Measurements from ENCODE around the gene ADAT1. TPM values are rescaled to one million over a fixed set of nuclear protein-coding genes. Genes with fewer than 3 reads are reported as not detected.

The ADAT1 gene
- total and polyA plus RNA-seq, 10 of the 15 experiments (the other 5 are each of a cell fraction or from before 2014, with no cell fraction given), result 26.2 to 77.4 (median 55.8) TPM

- Histone ChIP-seq H3K4me2 (ENCODE audit: control insufficient read depth, insufficient read depth) (no peak overlapping the region), H3K4me3 (no peak overlapping the region), H2AFZ (ENCODE audit: control insufficient read depth, low read depth, low read length) (no peak overlapping the region), H3K79me2 (ENCODE audit: control insufficient read depth, insufficient read depth, low read length) (no peaks in the 10 kb centered on the region), H3K27me3 (replicated peaks in 1 of 2; ENCODE audit: control insufficient read depth in 2 of 2, insufficient read depth in 2 of 2, low read length in 1 of 2) (no peaks in the 10 kb centered on the region), H4K20me1 (ENCODE audit: control insufficient read depth, insufficient read depth) (no peaks in the 10 kb centered on the region), H3K36me3 (ENCODE audit: control insufficient read depth in 2 of 2, insufficient read depth in 2 of 2, low read length in 1 of 2) (peaks cover 21 to 54% of the 10 kb centered on the region in 2 experiments), H3K4me1 (ENCODE audit: control insufficient read depth, insufficient read depth, low read length) (no peaks in the 10 kb centered on the region), H3K9ac (ENCODE audit: control insufficient read depth, insufficient read depth, low read length) (no peak overlapping the region), H3K27ac (ENCODE audit: control insufficient read depth, insufficient read depth) (no peak overlapping the region), H3K9me3 (replicated peaks; ENCODE audit: control insufficient read depth, insufficient read depth, low read length) (no peaks in the 10 kb centered on the region)
- intact Hi-C loops (cut with micrococcal nuclease; ENCODE audit: unreplicated experiment) (no loop called here), in situ Hi-C loops (cut with MboI) (loop anchor here (10.0 kb wide), 1 partner anchor 164 kb away; the partner anchor contains the start of gene TMEM170A)
- BruUV-seq (replicated peaks), result no TSS peak
- no peak for ATAC-seq
- WGBS (ENCODE audit: insufficient coverage, insufficient replicate concordance, low lambda C conversion rate, missing lambda C conversion rate), result over 99% methylated on average over 10 of the region's 10 CpGs
- ChIA-PET SMC1A (ENCODE audit: uncharacterized antibody, unreplicated experiment) (no interaction called here), RAD21 (ENCODE audit: unreplicated experiment) (no interaction called here), CTCF (interaction anchor here (0.7 kb wide), 1 partner anchor 12 kb away, joined by 3 read pairs; no protein-coding TSS in a partner anchor), POLR2A (no interaction called here)
- no peak for FAIRE-seq
- no peak for DNase-seq (ENCODE audit: low read depth, low spot score)
- TF ChIP-seq ZNF592 (IDR thresholded peaks at IDR 0.05), result no peak
- TF ChIP-seq POU2F2 (IDR thresholded peaks at IDR 0.05; ENCODE audit: borderline replicate concordance, low read depth, low read length), result no peak
- no peak for TF ChIP-seq NR2F1 (conservative IDR thresholded peaks at IDR 0.05)
- TF ChIP-seq KLF5 (IDR thresholded peaks at IDR 0.05; ENCODE audit: partially characterized antibody), result no peak
- TF ChIP-seq SMARCA5 (IDR thresholded peaks at IDR 0.05), result no peak
- TF ChIP-seq, protein P1, sequence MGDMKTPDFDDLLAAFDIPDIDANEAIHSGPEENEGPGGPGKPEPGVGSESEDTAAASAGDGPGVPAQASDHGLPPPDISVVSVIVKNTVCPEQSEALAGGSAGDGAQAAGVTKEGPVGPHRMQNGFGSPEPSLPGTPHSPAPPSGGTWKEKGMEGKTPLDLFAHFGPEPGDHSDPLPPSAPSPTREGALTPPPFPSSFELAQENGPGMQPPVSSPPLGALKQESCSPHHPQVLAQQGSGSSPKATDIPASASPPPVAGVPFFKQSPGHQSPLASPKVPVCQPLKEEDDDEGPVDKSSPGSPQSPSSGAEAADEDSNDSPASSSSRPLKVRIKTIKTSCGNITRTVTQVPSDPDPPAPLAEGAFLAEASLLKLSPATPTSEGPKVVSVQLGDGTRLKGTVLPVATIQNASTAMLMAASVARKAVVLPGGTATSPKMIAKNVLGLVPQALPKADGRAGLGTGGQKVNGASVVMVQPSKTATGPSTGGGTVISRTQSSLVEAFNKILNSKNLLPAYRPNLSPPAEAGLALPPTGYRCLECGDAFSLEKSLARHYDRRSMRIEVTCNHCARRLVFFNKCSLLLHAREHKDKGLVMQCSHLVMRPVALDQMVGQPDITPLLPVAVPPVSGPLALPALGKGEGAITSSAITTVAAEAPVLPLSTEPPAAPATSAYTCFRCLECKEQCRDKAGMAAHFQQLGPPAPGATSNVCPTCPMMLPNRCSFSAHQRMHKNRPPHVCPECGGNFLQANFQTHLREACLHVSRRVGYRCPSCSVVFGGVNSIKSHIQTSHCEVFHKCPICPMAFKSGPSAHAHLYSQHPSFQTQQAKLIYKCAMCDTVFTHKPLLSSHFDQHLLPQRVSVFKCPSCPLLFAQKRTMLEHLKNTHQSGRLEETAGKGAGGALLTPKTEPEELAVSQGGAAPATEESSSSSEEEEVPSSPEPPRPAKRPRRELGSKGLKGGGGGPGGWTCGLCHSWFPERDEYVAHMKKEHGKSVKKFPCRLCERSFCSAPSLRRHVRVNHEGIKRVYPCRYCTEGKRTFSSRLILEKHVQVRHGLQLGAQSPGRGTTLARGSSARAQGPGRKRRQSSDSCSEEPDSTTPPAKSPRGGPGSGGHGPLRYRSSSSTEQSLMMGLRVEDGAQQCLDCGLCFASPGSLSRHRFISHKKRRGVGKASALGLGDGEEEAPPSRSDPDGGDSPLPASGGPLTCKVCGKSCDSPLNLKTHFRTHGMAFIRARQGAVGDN (IDR thresholded peaks at IDR 0.05), result no peak
- no peak for TF ChIP-seq ELK1 (IDR thresholded peaks at IDR 0.05; ENCODE audit: low read depth, low read length)
- TF ChIP-seq CBFB (IDR thresholded peaks at IDR 0.05; ENCODE audit: low read depth), result no peak
- TF ChIP-seq MXI1 (IDR thresholded peaks at IDR 0.05; ENCODE audit: low read depth, low read length), result no peak
- no peak for TF ChIP-seq CBX5 (IDR thresholded peaks at IDR 0.05; ENCODE audit: low read depth)
- TF ChIP-seq, protein P2, sequence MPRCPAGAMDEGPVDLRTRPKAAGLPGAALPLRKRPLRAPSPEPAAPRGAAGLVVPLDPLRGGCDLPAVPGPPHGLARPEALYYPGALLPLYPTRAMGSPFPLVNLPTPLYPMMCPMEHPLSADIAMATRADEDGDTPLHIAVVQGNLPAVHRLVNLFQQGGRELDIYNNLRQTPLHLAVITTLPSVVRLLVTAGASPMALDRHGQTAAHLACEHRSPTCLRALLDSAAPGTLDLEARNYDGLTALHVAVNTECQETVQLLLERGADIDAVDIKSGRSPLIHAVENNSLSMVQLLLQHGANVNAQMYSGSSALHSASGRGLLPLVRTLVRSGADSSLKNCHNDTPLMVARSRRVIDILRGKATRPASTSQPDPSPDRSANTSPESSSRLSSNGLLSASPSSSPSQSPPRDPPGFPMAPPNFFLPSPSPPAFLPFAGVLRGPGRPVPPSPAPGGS (IDR thresholded peaks at IDR 0.05; ENCODE audit: borderline replicate concordance, insufficient read depth, low read depth, low read length, poor library complexity, severe bottlenecking), result no peak
- TF ChIP-seq MEF2A (IDR thresholded peaks at IDR 0.05; ENCODE audit: insufficient read depth, low read depth, low read length), result no peak
- no peak for TF ChIP-seq SMC3 (IDR thresholded peaks at IDR 0.05; ENCODE audit: borderline replicate concordance, low read length)
- TF ChIP-seq CHD2 (IDR thresholded peaks at IDR 0.05; ENCODE audit: borderline replicate concordance, low read depth, low read length), result no peak
These were observed 6.1 kb upstream of the ADAT1 start for GRCh38 chr16:75629132-75629531.

Measured in GM12878 (cell line).